Endothelial cell of umbilical vein (primary cell): ENCODE results near the gene CYP1B1.

ENCODE experiments used
- CTCF ChIP-seq, 2 donors: IDR thresholded peaks; 1 replicate in 1 of 2; 2 replicates in 1 of 2; pipeline ENCODE4 v1.5.1; 2011; ENCODE audit warnings: low read length in 2 of 2, mild to moderate bottlenecking in 2 of 2, moderate library complexity in 2 of 2, control low read depth in 1 of 2, inconsistent platforms in 1 of 2, low read depth in 1 of 2; ENCODE audit not compliant: insufficient read depth in 1 of 2; ENCODE audit errors: extremely low read depth in 1 of 2
- EZH2 ChIP-seq: IDR thresholded peaks from 2 replicates; pipeline ENCODE4 v1.6.1; 2012; ENCODE audit warnings: borderline replicate concordance, low read depth, mild to moderate bottlenecking, moderate library complexity, low read length, inconsistent platforms; ENCODE audit not compliant: severe bottlenecking
- FOS ChIP-seq: IDR thresholded peaks from 2 replicates; pipeline ENCODE4 v1.6.1; 2011; ENCODE audit warnings: mild to moderate bottlenecking, low read length, moderate library complexity, borderline replicate concordance; ENCODE audit not compliant: insufficient read depth

DNA sequence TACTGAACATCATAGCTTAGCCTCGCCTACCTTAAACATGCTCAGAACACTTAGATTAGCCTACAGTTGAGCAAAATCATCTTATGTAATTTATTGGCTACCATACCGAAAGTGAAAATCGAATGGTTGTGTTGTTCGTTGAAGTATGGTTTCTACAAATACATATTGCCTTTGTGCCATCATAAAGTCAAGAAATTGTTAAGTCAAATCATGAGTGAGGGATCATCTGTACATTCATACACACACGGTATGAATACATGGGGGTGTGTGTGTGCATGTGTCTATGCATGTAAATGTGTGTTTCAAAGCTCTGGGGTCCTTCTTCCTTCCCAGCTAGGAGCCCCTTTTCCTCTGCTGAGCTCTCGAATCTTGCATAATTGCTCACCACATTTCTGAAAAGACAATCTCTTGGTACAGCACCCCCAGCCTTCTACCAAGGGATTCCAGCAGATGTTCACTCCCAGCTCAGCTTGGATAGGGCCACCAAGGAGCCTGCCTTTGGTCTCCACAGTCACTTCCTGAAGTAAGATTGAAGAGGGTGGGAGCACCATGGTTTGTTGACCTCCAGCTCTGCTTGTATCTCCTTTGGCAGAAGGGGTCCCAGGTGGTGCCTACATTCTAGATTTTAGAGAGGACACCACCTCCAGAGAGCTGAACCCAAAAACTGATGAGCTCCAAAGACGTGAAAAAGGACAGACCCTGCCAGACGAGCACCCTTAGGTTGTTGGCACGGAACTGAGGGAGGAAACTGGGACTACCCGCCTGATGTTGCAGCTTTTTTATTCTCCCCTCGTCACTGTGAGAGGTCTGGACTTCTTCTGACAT, 33.2 kb upstream of the CYP1B1 start:
- TF ChIP-seq CTCF (IDR thresholded peaks at IDR 0.05; ENCODE audit: extremely low read depth in 1 of 2, insufficient read depth in 1 of 2, low read depth in 1 of 2, low read length in 2 of 2) (no peak), FOS (no peak), EZH2 (no peak)
